CD14-positive monocyte (primary cell): Measurements from ENCODE around the gene M6PR. TPM values are rescaled to one million over a fixed set of nuclear protein-coding genes. Genes with fewer than 3 reads are reported as not detected.
A peak's percentile ranks its signal among the peaks of the same experiment; 100 is the strongest.

Source experiments
- DNase-seq, 3 donors: peaks; one replicate each; pipeline ENCODE4 v3.0.0-alpha.2; 2011 to 2022
- H2AFZ ChIP-seq: 2 replicates; pipeline ENCODE4 v1.6.0; 2012; ENCODE audit warnings: mild to moderate bottlenecking, low read depth, low read length, inconsistent platforms; ENCODE audit not compliant: insufficient read depth, poor library complexity, severe bottlenecking
- H3K27ac ChIP-seq, 2 donors: 1 replicate in 1 of 2; 2 replicates in 1 of 2; pipeline ENCODE4 v1.5.1; 2012 to 2013; ENCODE audit warnings: low read length in 2 of 2, control low read depth in 1 of 2, inconsistent platforms in 1 of 2, low read depth in 1 of 2, mild to moderate bottlenecking in 1 of 2
- H3K27me3 ChIP-seq, 2 donors: one replicate each; pipeline versions ENCODE4 v1.6.0 to v1.6.1; 2011 to 2013; ENCODE audit warnings: low read length in 2 of 2; ENCODE audit not compliant: control insufficient read depth in 2 of 2, insufficient read depth in 2 of 2
- H3K36me3 ChIP-seq, 2 donors: replicated peaks in 1 of 2; 1 replicate in 1 of 2; 2 replicates in 1 of 2; pipeline versions ENCODE4 v1.5.1 to v1.6.1; 2012 to 2013; ENCODE audit warnings: low read length in 2 of 2, control low read depth in 1 of 2, inconsistent platforms in 1 of 2, mild to moderate bottlenecking in 1 of 2; ENCODE audit not compliant: insufficient read depth in 2 of 2, control insufficient read depth in 1 of 2
- H3K4me1 ChIP-seq, 2 donors: 1 replicate in 1 of 2; 2 replicates in 1 of 2; pipeline versions ENCODE4 v1.5.1 to v1.6.1; 2012 to 2013; ENCODE audit warnings: low read length in 2 of 2, control low read depth in 1 of 2, inconsistent platforms in 1 of 2, mild to moderate bottlenecking in 1 of 2, moderate library complexity in 1 of 2; ENCODE audit not compliant: insufficient read depth in 2 of 2, control insufficient read depth in 1 of 2
- H3K4me2 ChIP-seq: replicated peaks from 2 replicates; pipeline ENCODE3; 2012; ENCODE audit warnings: low read length, moderate library complexity, mild to moderate bottlenecking; ENCODE audit not compliant: poor library complexity, severe bottlenecking; ENCODE audit errors: extremely low read depth
- H3K4me3 ChIP-seq, 3 experiments: fragments of 200-600 bp in 1 of 3; sonication (generic) in 1 of 3; replicated peaks in 1 of 3; 1 replicate in 2 of 3; 2 replicates in 1 of 3; pipeline ENCODE4 v1.5.1; 2011 to 2013; ENCODE audit warnings: low read length in 3 of 3, mild to moderate bottlenecking in 3 of 3, control low read depth in 2 of 3, low read depth in 2 of 3, inconsistent platforms in 1 of 3, moderate library complexity in 1 of 3
- H3K79me2 ChIP-seq: 2 replicates; pipeline ENCODE4 v1.6.0; 2012; ENCODE audit warnings: mild to moderate bottlenecking, control low read depth, inconsistent platforms, low read length, moderate library complexity; ENCODE audit not compliant: insufficient read depth
- H3K9ac ChIP-seq: 2 replicates; pipeline ENCODE4 v1.6.0; 2017; ENCODE audit warnings: low read length, mild to moderate bottlenecking; ENCODE audit not compliant: insufficient read depth, poor library complexity, severe bottlenecking
- H3K9me3 ChIP-seq, 2 donors: replicated peaks in 1 of 2; 1 replicate in 1 of 2; 2 replicates in 1 of 2; pipeline versions ENCODE4 v1.5.1 to v1.6.1; 2012 to 2013; ENCODE audit warnings: low read length in 2 of 2, control low read depth in 1 of 2; ENCODE audit not compliant: control insufficient read depth in 1 of 2, insufficient read depth in 1 of 2
- H4K20me1 ChIP-seq: 2 replicates; pipeline ENCODE4 v1.6.0; 2012; ENCODE audit warnings: mild to moderate bottlenecking, low read length, control low read depth, moderate library complexity; ENCODE audit not compliant: insufficient read depth
- H3K27ac Mint-ChIP-seq, 7 donors: one replicate each; pipeline ENCODE4 v1.8.0; 2020; ENCODE audit warnings: mild to moderate bottlenecking in 7 of 7, mixed read lengths in 7 of 7, moderate library complexity in 6 of 7, inconsistent platforms in 2 of 7
- H3K27me3 Mint-ChIP-seq, 3 donors: one replicate each; pipeline ENCODE4 v1.8.0; 2021 to 2022; ENCODE audit warnings: low read depth in 3 of 3, mild to moderate bottlenecking in 3 of 3, mixed read lengths in 3 of 3, moderate library complexity in 3 of 3, inconsistent platforms in 1 of 3
- H3K36me3 Mint-ChIP-seq, 2 donors: one replicate each; pipeline ENCODE4 v1.8.0; 2020; ENCODE audit warnings: mixed read lengths in 2 of 2, inconsistent platforms in 1 of 2, mild to moderate bottlenecking in 1 of 2
- H3K4me1 Mint-ChIP-seq: one replicate; pipeline ENCODE4 v1.8.0; 2020; ENCODE audit warnings: mild to moderate bottlenecking, mixed read lengths
- H3K4me3 Mint-ChIP-seq, 2 donors: one replicate each; pipeline ENCODE4 v1.8.0; 2020; ENCODE audit warnings: mild to moderate bottlenecking in 2 of 2, mixed read lengths in 2 of 2, moderate library complexity in 1 of 2
- H3K9me3 Mint-ChIP-seq, 7 donors: one replicate each; pipeline ENCODE4 v1.8.0; 2020 to 2022; ENCODE audit warnings: mixed read lengths in 7 of 7, mild to moderate bottlenecking in 6 of 7, moderate library complexity in 6 of 7, inconsistent platforms in 2 of 7
- WGBS: methylation state at CpG from one replicate; pipeline ENCODE4 v1.1.5; 2013; ENCODE audit warnings: missing lambda C conversion rate; ENCODE audit not compliant: insufficient coverage; 5-methylcytosine and 5-hydroxymethylcytosine counted together
- intact Hi-C, 2 donors: fragments of 100-400 bp; cut with micrococcal nuclease; formaldehyde crosslinking; loops; one replicate each; pipeline versions ENCODE4 v1.15.0 to v1.15.1; 2023
- polyA plus RNA-seq, 3 donors: library from polyadenylated mRNA; depleted of rRNA in 1 of 3; unstranded in 2 of 3; stranded (reverse) in 1 of 3; fragments of 300-500 nt in 2 of 3; fragments of >200 nt in 1 of 3; fragmentation: Illumina TruSeq in 2 of 3; gene quantifications; 1 replicate in 2 of 3; 2 replicates in 1 of 3; pipeline ENCODE4 v1.2.3, GENCODE V29; 2012 to 2021
- TF ChIP-seq, protein P1 (sequence below): fragments of 200-600 bp; IDR thresholded peaks from one replicate; pipeline ENCODE4 v1.8.0; 2022; ENCODE audit warnings: antibody characterized with exemption, mild to moderate bottlenecking

Gene M6PR
- polyA plus RNA-seq, 3 donors: 158 to 285 (median 268) TPM

DNA sequence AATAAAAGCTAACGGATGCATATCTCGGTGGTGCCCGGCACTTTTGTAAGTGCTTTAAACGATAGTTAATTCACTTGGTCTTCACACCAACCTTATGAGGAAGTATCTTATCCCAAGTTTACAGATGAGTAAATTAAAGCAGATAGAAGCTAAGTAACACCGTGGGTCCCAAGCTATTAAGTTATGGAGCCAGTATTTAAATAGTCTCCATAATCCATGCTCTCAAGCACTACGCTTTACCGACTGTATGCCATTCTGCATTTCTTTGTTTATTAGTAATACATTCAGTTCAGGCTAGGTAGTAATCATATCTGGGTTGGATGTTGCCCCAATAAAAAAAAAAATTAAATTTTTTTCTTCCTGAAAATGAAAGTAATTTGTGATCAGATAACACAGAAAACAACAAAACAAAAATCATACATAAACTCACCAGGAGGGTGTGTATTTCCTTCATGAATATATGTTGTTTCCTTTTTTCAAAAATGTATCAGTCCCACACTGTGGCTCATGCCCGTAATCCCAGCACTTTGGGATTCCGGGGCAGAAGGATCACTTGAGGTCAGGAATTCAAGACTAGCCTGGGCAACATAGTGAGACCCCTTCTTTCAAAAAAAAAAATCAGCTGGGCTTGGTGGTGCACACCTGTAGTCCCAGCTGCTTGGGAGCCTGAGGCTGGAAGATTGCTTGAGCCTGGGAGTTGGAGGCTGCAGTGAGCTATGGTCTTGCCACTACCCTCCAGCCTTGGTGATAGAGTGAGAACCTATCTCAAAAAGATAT, 1.4 kb upstream of the M6PR start:
- Histone ChIP-seq H4K20me1 (peaks cover 27% of the 10 kb centered on the region), H3K9me3 (peaks cover 3 to 11% of the 10 kb centered on the region in 2 donors), H3K4me3 (peak overlapping the region; percentile 82 to 97 (median 93)), H3K9ac (peak overlapping the region; percentile 96), H3K27me3 (no peaks in the 10 kb centered on the region), H3K36me3 (peaks cover 3 to 17% of the 10 kb centered on the region in 2 donors), H2AFZ (peak overlapping the region; percentile 82), H3K4me1 (peaks cover 25 to 41% of the 10 kb centered on the region in 2 donors), H3K4me2 (peak overlapping the region; percentile 87), H3K79me2 (peaks cover 43% of the 10 kb centered on the region), H3K27ac (peak overlapping the region in 1 of 2 donors; percentile 99)
- peak in 2 of 3 donors; percentile 19 to 32 for DNase-seq
- peaks cover 40% of the 10 kb centered on the region for H3K4me1 Mint-ChIP-seq
- intact Hi-C loops: loop anchor here (2.0 to 5.0 kb wide), 2 partner anchors 81 to 88 kb away; no protein-coding TSS in a partner anchor
- TF ChIP-seq, protein P1, sequence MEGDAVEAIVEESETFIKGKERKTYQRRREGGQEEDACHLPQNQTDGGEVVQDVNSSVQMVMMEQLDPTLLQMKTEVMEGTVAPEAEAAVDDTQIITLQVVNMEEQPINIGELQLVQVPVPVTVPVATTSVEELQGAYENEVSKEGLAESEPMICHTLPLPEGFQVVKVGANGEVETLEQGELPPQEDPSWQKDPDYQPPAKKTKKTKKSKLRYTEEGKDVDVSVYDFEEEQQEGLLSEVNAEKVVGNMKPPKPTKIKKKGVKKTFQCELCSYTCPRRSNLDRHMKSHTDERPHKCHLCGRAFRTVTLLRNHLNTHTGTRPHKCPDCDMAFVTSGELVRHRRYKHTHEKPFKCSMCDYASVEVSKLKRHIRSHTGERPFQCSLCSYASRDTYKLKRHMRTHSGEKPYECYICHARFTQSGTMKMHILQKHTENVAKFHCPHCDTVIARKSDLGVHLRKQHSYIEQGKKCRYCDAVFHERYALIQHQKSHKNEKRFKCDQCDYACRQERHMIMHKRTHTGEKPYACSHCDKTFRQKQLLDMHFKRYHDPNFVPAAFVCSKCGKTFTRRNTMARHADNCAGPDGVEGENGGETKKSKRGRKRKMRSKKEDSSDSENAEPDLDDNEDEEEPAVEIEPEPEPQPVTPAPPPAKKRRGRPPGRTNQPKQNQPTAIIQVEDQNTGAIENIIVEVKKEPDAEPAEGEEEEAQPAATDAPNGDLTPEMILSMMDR: no peak
- peaks cover 13 to 24% of the 10 kb centered on the region in 2 donors for H3K36me3 Mint-ChIP-seq
- H3K27ac Mint-ChIP-seq: peak overlapping the region; percentile 95 to 100 (median 99)
- peaks cover 0 to 21% (median 10%) of the 10 kb centered on the region in 7 donors for H3K9me3 Mint-ChIP-seq
- H3K4me3 Mint-ChIP-seq: peak overlapping the region; percentile 98
- WGBS: no CpG with 5 or more reads among the region's 9 CpGs
- peaks cover 0 to 4% (median 0%) of the 10 kb centered on the region in 3 donors for H3K27me3 Mint-ChIP-seq

DNA sequence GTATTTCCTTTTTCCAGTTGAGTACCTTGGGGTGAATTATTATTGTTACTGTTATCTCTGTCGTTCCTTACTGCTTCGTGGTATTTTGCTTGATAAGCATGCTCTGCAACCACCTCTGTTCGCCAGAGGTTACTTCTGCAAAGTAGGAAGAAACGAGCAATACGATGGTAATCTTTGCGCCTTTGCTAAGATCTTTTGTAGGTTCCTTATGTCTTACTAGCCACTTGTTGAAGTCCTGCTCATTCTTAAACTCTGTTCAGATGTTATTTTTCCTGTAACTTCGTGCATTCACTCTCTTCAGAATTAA, 729 bp upstream of the M6PR start:
- WGBS: 0% methylated on average over 7 of the region's 7 CpGs
- Histone ChIP-seq H3K36me3 (peaks cover 11 to 24% of the 10 kb centered on the region in 2 donors), H3K9ac (peak overlapping the region; percentile 96), H3K4me3 (peak overlapping the region; percentile 82 to 97 (median 93)), H3K4me2 (peak overlapping the region; percentile 87), H3K9me3 (peaks cover 0 to 4% of the 10 kb centered on the region in 2 donors), H3K27ac (peak overlapping the region; percentile 98 to 99), H4K20me1 (peaks cover 34% of the 10 kb centered on the region), H2AFZ (peak overlapping the region; percentile 82), H3K27me3 (no peaks in the 10 kb centered on the region), H3K4me1 (peaks cover 25 to 41% of the 10 kb centered on the region in 2 donors), H3K79me2 (peaks cover 50% of the 10 kb centered on the region)
- Mint-ChIP-seq H3K36me3 (peaks cover 18 to 30% of the 10 kb centered on the region in 2 donors), H3K27me3 (peaks cover 0 to 4% (median 0%) of the 10 kb centered on the region in 3 donors), H3K4me3 (peak overlapping the region; percentile 98), H3K27ac (peak overlapping the region; percentile 95 to 100 (median 99)), H3K9me3 (peaks cover 0 to 14% (median 7%) of the 10 kb centered on the region in 7 donors), H3K4me1 (peaks cover 40% of the 10 kb centered on the region)
- intact Hi-C loops: loop anchor here (2.0 to 5.0 kb wide), 2 partner anchors 82 to 89 kb away; no protein-coding TSS in a partner anchor
- DNase-seq: peak in 1 of 3 donors; percentile 46
- TF ChIP-seq, protein P1: no peak
